Dendritic cell treated with granulocyte-macrophage colony-stimulating factor and Interleukin-4, amounts not matched to agents 40 ng/mL and 50 ng/mL, for 4 days (primary cell): ENCODE results near the gene PC.
A peak's percentile ranks its signal among the peaks of the same experiment; 100 is the strongest.

Experiments
- H3K27ac Mint-ChIP-seq: one replicate; pipeline ENCODE4 v1.8.0; 2022; ENCODE audit warnings: mild to moderate bottlenecking, mixed read lengths
- H3K27me3 Mint-ChIP-seq: one replicate; pipeline ENCODE4 v1.8.0; 2022; ENCODE audit warnings: mild to moderate bottlenecking, mixed read lengths
- H3K36me3 Mint-ChIP-seq: one replicate; pipeline ENCODE4 v1.8.0; 2022; ENCODE audit warnings: low read depth, mixed read lengths
- H3K4me1 Mint-ChIP-seq: one replicate; pipeline ENCODE4 v1.8.0; 2022; ENCODE audit warnings: low read depth, mixed read lengths
- H3K4me3 Mint-ChIP-seq: one replicate; pipeline ENCODE4 v1.8.0; 2022; ENCODE audit warnings: mild to moderate bottlenecking, moderate library complexity, mixed read lengths
- H3K9me3 Mint-ChIP-seq: one replicate; pipeline ENCODE4 v1.8.0; 2022; ENCODE audit warnings: mixed read lengths
- intact Hi-C: fragments of 100-400 bp; cut with micrococcal nuclease; formaldehyde crosslinking; loops from one replicate; pipeline ENCODE4 v1.15.0; 2022

PC gene

DNA sequence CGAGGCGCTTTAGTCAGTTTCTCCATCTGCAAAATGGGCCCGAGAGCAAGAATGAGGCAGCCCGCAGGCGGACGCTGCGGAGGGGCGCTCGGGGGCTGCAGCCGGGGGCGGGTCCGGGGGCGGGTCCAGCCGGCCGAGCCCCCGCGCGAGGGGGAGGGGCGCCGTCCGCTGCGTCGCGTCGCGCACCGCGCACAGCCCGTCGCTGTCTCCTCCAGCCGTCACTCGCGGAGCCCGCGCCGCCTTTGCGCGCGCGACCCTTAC lies 282 bp downstream of the PC start:
- intact Hi-C loops: loop anchor here (1.0 to 5.0 kb wide), 2 partner anchors 37 to 101 kb away; partner anchors contain the start of gene LRFN4
- H3K36me3 Mint-ChIP-seq: peaks cover 24% of the 10 kb centered on the region
- peak overlapping the region; percentile 80 for H3K27ac Mint-ChIP-seq
- peaks cover 11% of the 10 kb centered on the region for H3K27me3 Mint-ChIP-seq
- H3K4me3 Mint-ChIP-seq: peak overlapping the region; percentile 76
- H3K9me3 Mint-ChIP-seq: peaks cover 10% of the 10 kb centered on the region
- H3K4me1 Mint-ChIP-seq: peaks cover 48% of the 10 kb centered on the region

DNA sequence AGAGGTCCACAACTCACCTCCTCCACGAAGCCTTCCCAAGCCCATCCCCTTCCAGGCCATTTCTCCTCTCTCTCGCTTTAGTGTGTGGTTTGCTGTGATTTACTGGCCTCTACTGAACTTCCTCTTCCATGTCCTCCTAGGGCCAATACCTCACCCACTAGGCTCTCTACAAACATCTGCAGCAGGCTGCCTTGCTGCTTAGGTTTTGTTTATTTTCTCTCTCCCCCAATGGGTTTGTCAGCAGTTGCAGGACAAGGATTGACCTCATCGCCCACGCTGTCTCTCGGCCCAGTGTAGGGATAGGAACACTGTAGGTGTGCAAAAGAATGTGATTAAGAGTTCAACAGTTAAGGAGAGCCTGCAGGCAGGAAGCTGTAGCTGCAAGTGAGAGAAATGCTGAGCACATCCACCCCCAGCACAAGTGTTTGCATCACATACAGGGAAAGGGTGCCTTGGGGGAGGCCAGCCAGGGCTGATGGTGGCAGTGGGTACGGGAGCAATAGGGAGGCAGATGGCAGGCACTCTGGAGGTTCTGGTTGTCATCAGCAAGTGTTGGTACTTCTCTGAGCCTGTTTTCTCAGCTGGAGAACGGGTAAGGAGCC lies 1.4 kb downstream of the PC start:
- Mint-ChIP-seq H3K27ac (peak overlapping the region; percentile 80), H3K36me3 (peaks cover 24% of the 10 kb centered on the region), H3K9me3 (peaks cover 10% of the 10 kb centered on the region), H3K4me3 (peak overlapping the region; percentile 76), H3K27me3 (peaks cover 13% of the 10 kb centered on the region), H3K4me1 (peaks cover 40% of the 10 kb centered on the region)
- intact Hi-C loops: loop anchor here (5.0 kb wide), 1 partner anchor 99 kb away; the partner anchor contains the start of gene LRFN4

DNA sequence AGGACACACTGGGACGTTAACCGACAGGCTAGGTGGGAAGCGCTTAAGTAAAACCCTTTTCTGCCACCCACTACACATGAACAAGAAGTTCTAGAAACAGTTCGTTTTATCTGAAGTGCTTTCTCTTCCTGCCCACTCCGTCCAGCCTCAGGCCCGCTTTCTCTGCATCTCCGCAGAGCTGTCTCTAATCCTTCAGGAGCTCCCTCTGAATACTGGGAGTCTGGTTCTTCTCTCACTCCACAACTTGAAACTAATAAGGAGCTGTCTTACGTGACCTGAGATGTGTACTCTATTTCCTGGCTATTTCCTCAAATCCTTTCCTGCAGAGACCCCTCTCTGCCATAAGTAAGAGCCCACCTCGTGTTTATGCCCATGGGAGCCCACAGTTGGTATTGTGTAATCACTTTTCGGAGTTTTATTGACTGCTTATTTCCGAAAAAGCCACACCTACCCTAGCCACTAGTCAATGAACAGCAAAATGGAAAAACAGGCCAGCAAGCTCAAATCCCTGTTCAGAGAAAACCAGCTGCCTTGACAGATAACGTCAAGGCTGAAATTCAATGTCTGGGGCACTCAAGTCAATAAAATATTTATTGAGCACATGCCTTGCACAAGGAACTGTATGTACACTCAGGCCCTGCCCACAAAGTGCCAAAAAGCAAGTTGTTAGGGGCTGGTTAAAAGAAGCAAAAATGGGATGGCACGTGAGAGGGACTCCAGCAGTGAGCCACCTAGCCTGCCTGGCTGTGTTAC lies 4.9 kb downstream of the PC start:
- H3K9me3 Mint-ChIP-seq: no peaks in the 10 kb centered on the region
- no peak overlapping the region for H3K27ac Mint-ChIP-seq
- H3K36me3 Mint-ChIP-seq: peaks cover 25% of the 10 kb centered on the region
- H3K4me3 Mint-ChIP-seq: no peak overlapping the region
- intact Hi-C loops: no loop called here
- peaks cover 29% of the 10 kb centered on the region for H3K4me1 Mint-ChIP-seq
- peaks cover 11% of the 10 kb centered on the region for H3K27me3 Mint-ChIP-seq

DNA sequence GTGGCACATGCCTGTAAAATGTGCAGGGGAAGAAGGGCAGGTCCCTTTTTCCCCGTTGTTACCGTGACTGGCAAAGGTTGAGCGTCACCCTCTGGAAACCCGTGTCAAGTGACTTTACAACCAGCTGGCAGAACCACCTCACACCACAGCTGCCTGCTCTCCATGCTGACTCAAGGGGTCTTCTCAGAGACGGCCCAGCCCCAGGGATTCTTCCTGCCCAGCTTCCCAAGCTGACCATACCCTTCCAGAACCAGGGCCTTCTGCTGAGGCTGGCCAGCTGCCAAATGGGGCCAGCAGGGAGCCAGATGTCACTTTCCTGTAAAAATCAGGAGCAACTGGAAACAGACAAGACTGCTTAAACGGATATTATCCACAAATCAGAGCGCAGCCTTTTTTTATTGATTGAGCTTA lies 6.3 kb downstream of the PC start:
- Mint-ChIP-seq H3K27me3 (peaks cover 11% of the 10 kb centered on the region), H3K4me3 (no peak overlapping the region), H3K27ac (no peak overlapping the region), H3K4me1 (peaks cover 18% of the 10 kb centered on the region), H3K9me3 (no peaks in the 10 kb centered on the region), H3K36me3 (peaks cover 25% of the 10 kb centered on the region)
- intact Hi-C loops: no loop called here

GRCh38 chr11:66951135-66951534 lies 7.0 kb downstream of the PC start:
- H3K9me3 Mint-ChIP-seq: no peaks in the 10 kb centered on the region
- H3K36me3 Mint-ChIP-seq: peaks cover 18% of the 10 kb centered on the region
- peaks cover 10% of the 10 kb centered on the region for H3K4me1 Mint-ChIP-seq
- H3K27ac Mint-ChIP-seq: no peak overlapping the region
- peaks cover 11% of the 10 kb centered on the region for H3K27me3 Mint-ChIP-seq
- no peak overlapping the region for H3K4me3 Mint-ChIP-seq
- intact Hi-C loops: no loop called here

DNA sequence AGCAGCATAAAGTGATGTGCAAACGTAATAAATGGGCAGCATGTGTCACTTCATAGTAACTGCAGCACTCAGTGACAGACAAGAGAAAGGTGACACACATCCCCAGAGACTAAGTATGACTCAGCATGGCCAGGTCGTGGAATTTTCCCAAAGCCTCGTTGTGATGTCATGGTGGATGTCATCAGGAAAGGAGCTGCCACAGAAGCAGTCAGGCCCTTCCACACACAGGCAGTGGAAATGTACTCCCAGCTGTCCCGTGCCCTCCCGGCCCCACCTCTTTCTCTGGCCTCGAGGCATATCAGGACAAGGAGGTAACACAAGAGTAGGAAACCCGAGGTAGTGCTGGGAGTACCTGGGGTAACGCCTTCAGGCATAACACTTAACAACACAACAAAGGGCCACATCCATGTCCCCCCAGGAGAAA lies 8.1 kb downstream of the PC start:
- Mint-ChIP-seq H3K27ac (no peak overlapping the region), H3K4me3 (no peak overlapping the region), H3K36me3 (peaks cover 11% of the 10 kb centered on the region), H3K4me1 (peaks cover 3% of the 10 kb centered on the region), H3K9me3 (no peaks in the 10 kb centered on the region), H3K27me3 (peaks cover 5% of the 10 kb centered on the region)
- intact Hi-C loops: no loop called here

DNA sequence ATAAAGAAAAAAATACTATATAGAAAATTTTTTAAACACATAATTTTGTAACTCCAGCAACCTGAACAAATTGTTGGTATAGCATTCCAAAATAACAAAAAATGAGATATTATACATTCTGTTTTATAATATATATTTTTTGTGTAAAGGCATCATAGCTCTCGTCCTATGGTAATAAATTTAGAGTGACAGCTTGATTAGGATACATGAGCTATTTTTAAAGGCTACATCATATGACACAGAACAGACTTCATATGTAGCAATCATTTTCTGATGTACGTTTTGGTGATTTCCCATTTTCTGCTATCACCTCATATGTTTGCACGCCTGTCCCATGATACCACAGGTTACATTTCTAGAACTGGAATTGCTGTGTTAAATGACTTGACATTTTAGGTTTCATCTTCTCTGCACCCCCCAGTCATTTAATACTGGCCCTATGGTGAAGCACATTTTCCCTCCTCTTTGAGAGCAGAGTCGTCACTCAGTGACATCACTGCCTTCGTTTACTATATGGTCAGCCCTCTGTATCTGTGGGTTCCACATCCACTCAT lies 19.5 kb downstream of the PC start:
- no peaks in the 10 kb centered on the region for H3K9me3 Mint-ChIP-seq
- intact Hi-C loops: no loop called here
- H3K27me3 Mint-ChIP-seq: peaks cover 15% of the 10 kb centered on the region
- no peaks in the 10 kb centered on the region for H3K4me1 Mint-ChIP-seq
- no peak overlapping the region for H3K27ac Mint-ChIP-seq
- no peak overlapping the region for H3K4me3 Mint-ChIP-seq
- peaks cover 8% of the 10 kb centered on the region for H3K36me3 Mint-ChIP-seq

DNA sequence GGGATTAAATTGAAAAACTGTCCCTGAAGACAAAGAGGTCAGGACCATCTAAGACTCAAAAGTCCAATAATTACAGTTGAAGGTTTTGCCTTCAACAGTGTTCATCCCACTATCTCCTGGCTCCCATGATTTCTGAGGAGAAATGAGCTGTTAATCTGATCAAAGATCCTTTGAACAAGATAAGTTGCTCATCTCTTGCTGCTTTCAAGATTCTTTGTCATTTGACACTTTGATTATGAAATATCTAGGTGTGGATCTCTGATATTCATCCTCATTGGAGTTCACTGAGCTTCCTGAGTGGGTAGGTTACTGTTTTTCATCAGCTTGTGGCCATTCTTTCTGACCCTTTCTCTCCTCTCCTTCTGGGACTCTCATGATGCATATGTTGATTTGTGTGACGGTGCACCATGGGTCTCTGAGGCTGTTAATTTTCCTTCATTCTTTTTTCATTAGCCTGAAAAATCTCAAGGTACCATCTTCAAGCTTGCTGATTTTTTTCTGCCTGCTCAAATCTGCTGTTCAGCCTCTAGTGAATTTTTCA lies 20.9 kb downstream of the PC start:
- Mint-ChIP-seq H3K27ac (no peak overlapping the region), H3K36me3 (peaks cover 2% of the 10 kb centered on the region), H3K4me3 (no peak overlapping the region), H3K9me3 (no peaks in the 10 kb centered on the region), H3K27me3 (peaks cover 17% of the 10 kb centered on the region), H3K4me1 (no peaks in the 10 kb centered on the region)
- intact Hi-C loops: no loop called here

DNA sequence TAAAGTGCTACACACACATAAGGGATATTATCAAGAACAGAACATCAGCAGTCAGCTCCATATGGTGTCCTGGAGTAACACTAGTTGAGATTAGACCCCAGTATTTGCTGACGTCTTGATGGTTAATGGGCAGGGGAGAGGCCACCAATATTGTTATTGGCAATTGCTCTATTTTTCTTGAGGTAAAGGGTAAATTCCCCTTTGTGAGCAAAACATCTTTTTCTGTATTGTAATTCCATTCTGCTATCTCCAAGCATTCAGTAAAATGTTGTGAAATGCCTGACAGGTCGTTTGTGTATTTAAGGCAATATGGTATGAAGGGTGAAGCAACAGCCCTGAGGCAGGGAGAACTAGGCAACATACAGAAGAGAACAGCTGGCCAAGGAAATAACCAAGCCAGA lies 21.9 kb downstream of the PC start:
- peaks cover 21% of the 10 kb centered on the region for H3K27me3 Mint-ChIP-seq
- no peak overlapping the region for H3K4me3 Mint-ChIP-seq
- intact Hi-C loops: no loop called here
- no peaks in the 10 kb centered on the region for H3K9me3 Mint-ChIP-seq
- H3K36me3 Mint-ChIP-seq: no peaks in the 10 kb centered on the region
- H3K4me1 Mint-ChIP-seq: no peaks in the 10 kb centered on the region
- no peak overlapping the region for H3K27ac Mint-ChIP-seq

DNA sequence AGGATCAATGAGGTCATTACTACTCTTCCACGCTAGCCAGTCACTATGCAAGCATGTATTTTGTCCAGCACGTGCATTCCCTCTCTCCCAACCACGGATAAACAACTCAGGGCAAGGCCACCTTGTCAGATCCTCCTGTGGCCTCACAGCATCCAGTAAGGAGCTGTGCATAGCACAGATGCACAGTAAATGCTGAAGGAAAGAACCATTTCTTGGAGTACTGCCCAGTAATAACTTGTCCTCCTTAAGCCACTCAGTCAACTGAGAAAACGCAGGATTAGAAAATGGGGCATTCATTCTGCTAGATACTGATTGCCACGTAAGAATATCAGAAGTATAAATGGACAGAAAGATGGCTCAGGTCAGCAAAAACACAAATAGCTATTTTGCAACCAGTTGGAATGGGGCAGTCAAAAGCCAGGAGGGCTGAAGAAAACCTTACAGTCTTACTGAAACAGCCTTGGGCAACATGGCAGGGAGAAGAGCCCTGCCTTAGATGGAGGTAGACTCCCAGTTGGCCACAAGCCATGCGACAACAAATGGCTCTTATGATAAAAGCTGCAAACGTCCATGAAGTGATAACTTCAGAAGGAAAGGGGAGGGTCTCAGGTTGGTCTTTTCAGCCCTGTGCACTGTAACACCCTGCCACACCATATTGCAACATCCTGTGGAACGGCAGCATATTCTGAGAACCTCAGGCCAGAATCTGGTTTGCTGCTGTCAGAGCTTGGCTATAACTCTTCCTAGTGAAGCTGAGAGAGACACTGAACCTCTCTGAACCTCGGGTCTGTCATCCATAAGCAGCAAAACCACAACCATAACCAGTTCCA lies 23.0 kb downstream of the PC start:
- H3K4me1 Mint-ChIP-seq: no peaks in the 10 kb centered on the region
- peaks cover 19% of the 10 kb centered on the region for H3K27me3 Mint-ChIP-seq
- intact Hi-C loops: no loop called here
- H3K9me3 Mint-ChIP-seq: no peaks in the 10 kb centered on the region
- H3K36me3 Mint-ChIP-seq: no peaks in the 10 kb centered on the region
- H3K27ac Mint-ChIP-seq: no peak overlapping the region
- H3K4me3 Mint-ChIP-seq: no peak overlapping the region

DNA sequence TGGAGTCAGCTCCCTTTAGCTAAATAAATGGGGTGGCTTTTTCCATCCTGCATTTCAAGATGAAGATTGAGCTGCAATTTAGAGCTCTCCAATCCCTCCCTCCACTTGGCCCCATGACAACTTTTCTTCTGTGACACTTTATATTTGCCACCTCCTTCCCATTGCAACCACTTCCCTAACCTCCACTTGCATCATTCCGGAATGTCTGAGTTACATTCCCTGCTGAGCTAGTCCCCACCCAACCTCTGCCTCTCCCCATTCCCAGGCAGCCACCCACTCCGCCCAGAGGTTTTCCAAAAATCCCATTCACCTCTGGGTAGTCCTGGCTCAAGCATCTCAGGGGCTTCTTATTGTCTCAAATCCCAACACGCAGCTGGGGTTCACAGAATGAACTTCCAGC lies 24.7 kb downstream of the PC start:
- peaks cover 4% of the 10 kb centered on the region for H3K4me1 Mint-ChIP-seq
- H3K9me3 Mint-ChIP-seq: no peaks in the 10 kb centered on the region
- H3K27me3 Mint-ChIP-seq: peaks cover 19% of the 10 kb centered on the region
- intact Hi-C loops: no loop called here
- no peak overlapping the region for H3K4me3 Mint-ChIP-seq
- H3K36me3 Mint-ChIP-seq: no peaks in the 10 kb centered on the region
- H3K27ac Mint-ChIP-seq: no peak overlapping the region

DNA sequence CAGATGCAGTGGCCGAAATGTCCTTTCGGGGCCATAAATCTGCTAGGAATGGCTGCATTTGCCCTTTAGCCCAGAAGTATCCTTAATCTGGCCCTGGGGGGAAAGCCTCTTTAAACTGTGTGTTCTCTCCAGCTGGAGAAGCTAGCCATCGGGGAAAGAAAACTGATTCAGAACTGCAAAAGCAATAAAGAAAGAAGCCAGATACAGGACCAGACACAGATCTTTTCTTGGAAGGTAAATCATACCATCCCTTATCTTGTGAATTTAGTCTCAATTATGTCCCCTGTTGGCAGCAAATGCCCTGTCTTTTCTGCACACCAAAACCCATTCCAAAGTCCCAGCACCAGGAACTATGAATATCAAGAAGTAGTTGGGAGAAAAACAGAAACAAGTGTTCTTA lies 25.6 kb downstream of the PC start:
- peaks cover 4% of the 10 kb centered on the region for H3K4me1 Mint-ChIP-seq
- H3K4me3 Mint-ChIP-seq: no peak overlapping the region
- peaks cover 16% of the 10 kb centered on the region for H3K27me3 Mint-ChIP-seq
- no peaks in the 10 kb centered on the region for H3K9me3 Mint-ChIP-seq
- intact Hi-C loops: no loop called here
- no peak overlapping the region for H3K27ac Mint-ChIP-seq
- no peaks in the 10 kb centered on the region for H3K36me3 Mint-ChIP-seq

DNA sequence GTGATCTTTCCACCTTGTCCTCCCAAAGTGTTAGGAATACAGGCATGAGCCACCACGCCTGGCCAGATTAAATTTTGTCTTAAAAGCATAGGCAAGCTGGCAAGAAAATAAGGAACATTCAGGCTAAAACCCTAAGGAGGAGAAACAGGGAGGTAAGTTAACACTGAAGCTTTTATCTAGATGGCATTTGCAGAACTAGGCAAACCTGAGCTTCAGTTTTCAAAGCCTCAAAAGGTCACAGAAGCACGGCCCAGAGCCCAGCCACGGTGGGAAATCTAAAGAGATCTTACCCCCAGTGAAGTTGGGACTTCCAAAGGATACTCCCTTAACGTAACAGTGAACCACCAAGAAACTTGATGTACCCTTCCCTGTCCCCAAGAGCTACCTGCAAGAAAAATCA lies 28.4 kb downstream of the PC start:
- Mint-ChIP-seq H3K27me3 (peaks cover 12% of the 10 kb centered on the region), H3K4me1 (peaks cover 4% of the 10 kb centered on the region), H3K36me3 (no peaks in the 10 kb centered on the region), H3K27ac (no peak overlapping the region), H3K4me3 (no peak overlapping the region), H3K9me3 (no peaks in the 10 kb centered on the region)
- intact Hi-C loops: no loop called here

DNA sequence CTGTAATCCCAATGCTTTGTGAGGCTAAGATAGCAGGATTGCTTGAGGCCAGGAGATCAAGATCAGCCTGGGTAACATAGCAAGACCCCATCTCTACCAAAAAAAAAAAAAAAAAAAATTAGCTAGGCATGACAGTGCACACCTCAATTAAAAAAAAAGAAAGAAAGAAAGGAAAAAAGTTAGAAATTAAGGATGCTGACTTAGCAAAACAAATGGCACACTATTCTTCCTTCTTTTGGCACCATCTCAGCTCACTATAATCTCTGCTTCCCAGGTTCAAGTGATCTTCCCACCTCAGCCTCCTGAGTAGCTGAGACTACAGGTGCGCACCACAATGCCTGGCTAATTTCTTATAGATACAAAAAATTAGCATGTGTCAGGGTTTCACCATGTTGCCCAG lies 33.9 kb downstream of the PC start:
- H3K4me1 Mint-ChIP-seq: peaks cover 43% of the 10 kb centered on the region

More for the DNA sequence above, 33.9 kb downstream of the PC start:
- Mint-ChIP-seq H3K27me3 (no peaks in the 10 kb centered on the region), H3K27ac (no peak overlapping the region), H3K36me3 (no peaks in the 10 kb centered on the region), H3K4me3 (no peak overlapping the region), H3K9me3 (no peaks in the 10 kb centered on the region)
- intact Hi-C loops: no loop called here
